RWPE1 (cell line): ENCODE measurements around the gene CDKN3.
"Not testable (repeated sequence)": the region's sequence is repeated elsewhere in the genome, so short reads cannot be mapped to it uniquely, and the experiment has no call there.

Experiments
- CTCF ChIA-PET: fragments of 350-600 bp; sonication (Branson Sonifier 250); formaldehyde crosslinking; extraction: SDS; loops from one replicate; lab custom pipeline; 2021; lab: Yijun Ruan, JAX
- POLR2A ChIA-PET: fragments of 400-600 bp; formaldehyde crosslinking; extraction: SDS; loops from one replicate; lab custom pipeline; 2020; ENCODE audit warnings: antibody characterized with exemption; ENCODE audit not compliant: low non-redundant PET; lab: Yijun Ruan, JAX
- DNase-seq: peaks from one replicate; pipeline ENCODE4 v3.0.0; 2012; ENCODE audit warnings: low spot score
- H3K27ac ChIP-seq: fragments of 450-650 bp; 2 replicates; pipeline ENCODE4 v1.5.1; 2017
- CTCF ChIP-seq: fragments of 450-650 bp; conservative IDR thresholded peaks from 2 replicates; pipeline ENCODE4 v1.5.1; 2017; ENCODE audit warnings: low read depth, mild to moderate bottlenecking

Gene CDKN3

GRCh38 chr14:54457609-54457996 is 60.8 kb downstream of the CDKN3 start:
- ChIA-PET POLR2A (interaction anchor here (0.7 kb wide), 1 partner anchor 33 kb away, joined by 5 read pairs; no protein-coding TSS in a partner anchor), CTCF (interaction anchor here (1.0 kb wide), 1 partner anchor 11 kb away, joined by 5 read pairs; no protein-coding TSS in a partner anchor)
- DNase-seq, result no peak
- TF ChIP-seq CTCF, result no peak
- no peak overlapping the region for H3K27ac ChIP-seq

DNA sequence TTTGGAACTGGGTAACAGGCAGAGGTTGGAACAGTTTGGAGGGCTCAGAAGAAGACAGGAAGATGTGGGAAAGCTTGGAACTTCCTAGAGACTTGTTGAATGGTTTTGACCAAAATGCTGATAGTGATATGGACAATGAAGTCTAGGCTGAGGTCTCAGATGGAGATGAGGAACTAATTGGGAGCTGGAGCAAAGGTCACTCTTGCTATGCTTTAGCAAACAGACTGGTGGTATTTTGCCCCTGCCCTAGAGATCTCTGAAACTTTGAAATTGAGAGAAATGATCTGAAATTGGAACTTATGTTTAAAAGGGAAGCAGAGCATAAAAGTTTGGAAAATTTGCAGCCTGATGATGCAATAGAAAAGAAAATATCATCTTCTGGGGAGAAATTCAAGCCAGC is 61.7 kb downstream of the CDKN3 start:
- H3K27ac ChIP-seq, POLR2A ChIA-PET, DNase-seq: not testable (repeated sequence)
- CTCF ChIA-PET, result interaction anchor here (0.6 to 0.7 kb wide), 2 partner anchors 31 to 152 kb away, joined by 3 read pairs; no protein-coding TSS in a partner anchor

DNA sequence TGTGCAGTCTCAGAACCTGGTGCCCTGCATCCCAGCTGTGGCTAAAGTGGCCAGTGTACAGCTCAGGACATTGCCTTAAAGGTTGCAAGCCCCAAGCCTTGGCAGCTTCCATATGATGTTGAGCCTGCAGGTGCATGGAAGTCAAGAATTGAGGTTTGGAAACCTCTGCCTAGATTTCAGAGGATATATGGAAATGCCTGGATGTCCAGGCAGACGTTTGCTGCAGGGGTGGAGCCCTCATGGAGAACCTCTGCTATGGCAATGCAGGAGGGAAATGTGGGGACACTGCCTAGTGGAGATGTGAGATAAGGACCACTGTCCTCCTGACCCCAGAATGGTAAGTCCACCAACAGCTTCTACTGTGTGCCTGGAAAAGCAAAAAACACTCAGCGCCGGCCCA is 62.3 kb downstream of the CDKN3 start:
- no peak overlapping the region for H3K27ac ChIP-seq
- POLR2A ChIA-PET, result no interaction called here
- CTCF ChIA-PET, result interaction anchor here (0.7 kb wide), 2 partner anchors 153 to 630 kb away, joined by 3 read pairs; no protein-coding TSS in a partner anchor
- no peak for DNase-seq
- TF ChIP-seq CTCF, result no peak

GRCh38 chr14:54462048-54462447 is 65.2 kb downstream of the CDKN3 start:
- peak overlapping the region; percentile 77 for H3K27ac ChIP-seq
- POLR2A ChIA-PET, result no interaction called here
- CTCF ChIA-PET, result interaction anchor here (0.8 to 1.7 kb wide), 3 partner anchors 12 to 25 kb away, joined by 3 to 6 read pairs (median 5); no protein-coding TSS in a partner anchor

GRCh38 chr14:54465654-54466053 is 68.8 kb downstream of the CDKN3 start:
- ChIA-PET CTCF (interaction anchor here (0.7 kb wide), 1 partner anchor 1934 kb away, joined by 4 read pairs; no protein-coding TSS in a partner anchor), POLR2A (no interaction called here)
- no peak for DNase-seq
- no peak for TF ChIP-seq CTCF
- H3K27ac ChIP-seq, result no peak overlapping the region

More at GRCh38 chr14:54462048-54462447, 65.2 kb downstream of the CDKN3 start:
- no peak for TF ChIP-seq CTCF
- peak; percentile 58 for DNase-seq

DNA sequence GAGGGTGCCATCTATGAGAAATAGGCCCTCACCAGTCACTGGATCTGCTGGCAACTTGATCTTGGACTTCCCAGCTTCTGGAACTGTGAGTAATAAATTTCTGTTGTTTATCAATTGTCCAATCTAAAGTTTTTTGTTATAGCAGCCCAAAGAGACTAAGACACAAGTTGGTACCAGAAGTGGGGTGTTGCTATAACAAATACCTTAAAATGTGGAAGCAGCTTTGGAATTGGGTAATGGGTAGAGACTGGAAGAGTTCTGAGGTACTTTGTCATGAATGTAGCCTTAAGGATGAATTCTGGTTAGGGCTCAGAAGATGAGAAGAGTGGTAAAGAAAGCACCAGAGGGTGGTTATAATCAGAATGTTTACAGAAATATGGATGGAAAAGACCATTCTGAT is 70.5 kb downstream of the CDKN3 start:
- POLR2A ChIA-PET, result no interaction called here
- CTCF ChIA-PET, result no interaction called here
- no peak for TF ChIP-seq CTCF
- DNase-seq, result no peak
- no peak overlapping the region for H3K27ac ChIP-seq
